ENCODE measurements around the gene EHD4.

Gene EHD4

DNA sequence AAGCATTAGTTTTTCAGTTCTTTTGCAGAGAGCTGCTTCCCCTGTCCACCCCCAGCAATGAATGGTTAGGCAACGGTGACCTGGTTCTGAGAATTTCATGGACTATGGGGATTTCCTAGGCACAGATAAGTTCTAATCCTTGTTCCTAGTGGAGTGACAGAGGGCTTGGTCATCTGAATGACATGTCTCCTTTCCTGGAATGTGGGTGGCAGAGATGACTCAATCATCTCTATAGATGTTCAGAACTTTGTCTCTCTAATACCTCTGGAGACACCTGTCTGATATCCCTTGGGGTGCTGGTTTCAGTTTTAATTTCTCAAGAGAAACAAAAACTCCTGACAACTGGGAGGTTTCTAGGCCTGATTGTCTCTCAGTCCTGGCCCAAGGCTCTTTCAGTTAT lies 38.1 kb upstream of the EHD4 start:
- Histone ChIP-seq H3K4me3 (ENCODE audit: low read depth, low read length) (no peak overlapping the region), H3K9me3 (ENCODE audit: control insufficient read depth, insufficient read depth, low read depth, low read length) (no peaks in the 10 kb centered on the region), H3K27ac (ENCODE audit: extremely low read depth, low read depth, low read length) (no peak overlapping the region), H3K4me1 (ENCODE audit: control insufficient read depth, insufficient read depth, low read length) (no peaks in the 10 kb centered on the region), H3K36me3 (ENCODE audit: control insufficient read depth in 2 of 2, insufficient read depth in 1 of 2, low read length in 2 of 2) (no peaks in the 10 kb centered on the region)
- CTCF ChIA-PET: no interaction called here
- POLR2A ChIA-PET: no interaction called here
- TF ChIP-seq ZNF555 (tag by site-specific recombination; conservative IDR thresholded peaks at IDR 0.05) (no peak), FEZF1 (tag by site-specific recombination; IDR thresholded peaks at IDR 0.05) (no peak), PRDM1 (tag by site-specific recombination; IDR thresholded peaks at IDR 0.05) (no peak), ZNF266 (tag by site-specific recombination; IDR thresholded peaks at IDR 0.05; ENCODE audit: low read depth) (no peak), ZBTB20 (tag by site-specific recombination; IDR thresholded peaks at IDR 0.05) (no peak), ZNF23 (tag by site-specific recombination; IDR thresholded peaks at IDR 0.05; ENCODE audit: borderline replicate concordance) (no peak), ZNF423 (tag by site-specific recombination; IDR thresholded peaks at IDR 0.05) (no peak), ZNF324 (tag by site-specific recombination; IDR thresholded peaks at IDR 0.05) (no peak), ZBTB6 (tag by site-specific recombination; IDR thresholded peaks at IDR 0.05) (no peak), ZNF16 (tag by site-specific recombination; IDR thresholded peaks at IDR 0.05; ENCODE audit: low read depth) (no peak), ZNF2 (tag by site-specific recombination; IDR thresholded peaks at IDR 0.05) (no peak), HOXA7 (CRISPR knock-in tag; IDR thresholded peaks at IDR 0.05; ENCODE audit: borderline replicate concordance) (no peak), ZNF830 (tag by site-specific recombination; IDR thresholded peaks at IDR 0.05; ENCODE audit: low read depth) (no peak), ZNF354C (tag by site-specific recombination; IDR thresholded peaks at IDR 0.05; ENCODE audit: borderline replicate concordance, low read depth) (no peak), ZNF548 (tag by site-specific recombination; IDR thresholded peaks at IDR 0.05) (no peak)

DNA sequence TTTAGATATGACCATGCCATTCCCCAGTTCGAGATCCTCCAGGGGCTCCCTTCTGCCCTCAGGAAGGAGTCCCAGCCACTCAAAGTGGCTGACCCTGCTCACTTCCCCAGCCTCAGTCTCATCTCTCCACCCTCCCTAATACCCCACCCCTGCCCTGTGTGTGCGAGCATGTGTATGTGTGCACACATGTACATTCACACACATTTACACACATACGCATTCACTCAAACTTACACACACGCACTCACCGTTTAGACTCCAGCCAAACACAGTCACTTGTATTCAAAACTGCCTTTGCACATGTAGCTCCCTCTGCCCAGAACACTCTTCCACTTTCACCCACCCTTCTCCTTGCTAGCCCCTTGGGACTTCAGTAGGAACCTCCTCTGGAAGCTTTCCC lies 37.1 kb upstream of the EHD4 start:
- no peaks in the 10 kb centered on the region for H3K36me3 ChIP-seq (ENCODE audit: control insufficient read depth in 2 of 2, insufficient read depth in 1 of 2, low read length in 2 of 2)
- no peak overlapping the region for H3K27ac ChIP-seq (ENCODE audit: extremely low read depth, low read depth, low read length)
- ChIA-PET POLR2A (no interaction called here), CTCF (interaction anchor here (0.6 kb wide), 1 partner anchor 94 kb away, joined by 3 read pairs; no protein-coding TSS in a partner anchor)
- no peak overlapping the region for H3K4me3 ChIP-seq (ENCODE audit: low read depth, low read length)
- H3K4me1 ChIP-seq (ENCODE audit: control insufficient read depth, insufficient read depth, low read length): no peaks in the 10 kb centered on the region
- H3K9me3 ChIP-seq (ENCODE audit: control insufficient read depth, insufficient read depth, low read depth, low read length): no peaks in the 10 kb centered on the region
- TF ChIP-seq, protein P1, sequence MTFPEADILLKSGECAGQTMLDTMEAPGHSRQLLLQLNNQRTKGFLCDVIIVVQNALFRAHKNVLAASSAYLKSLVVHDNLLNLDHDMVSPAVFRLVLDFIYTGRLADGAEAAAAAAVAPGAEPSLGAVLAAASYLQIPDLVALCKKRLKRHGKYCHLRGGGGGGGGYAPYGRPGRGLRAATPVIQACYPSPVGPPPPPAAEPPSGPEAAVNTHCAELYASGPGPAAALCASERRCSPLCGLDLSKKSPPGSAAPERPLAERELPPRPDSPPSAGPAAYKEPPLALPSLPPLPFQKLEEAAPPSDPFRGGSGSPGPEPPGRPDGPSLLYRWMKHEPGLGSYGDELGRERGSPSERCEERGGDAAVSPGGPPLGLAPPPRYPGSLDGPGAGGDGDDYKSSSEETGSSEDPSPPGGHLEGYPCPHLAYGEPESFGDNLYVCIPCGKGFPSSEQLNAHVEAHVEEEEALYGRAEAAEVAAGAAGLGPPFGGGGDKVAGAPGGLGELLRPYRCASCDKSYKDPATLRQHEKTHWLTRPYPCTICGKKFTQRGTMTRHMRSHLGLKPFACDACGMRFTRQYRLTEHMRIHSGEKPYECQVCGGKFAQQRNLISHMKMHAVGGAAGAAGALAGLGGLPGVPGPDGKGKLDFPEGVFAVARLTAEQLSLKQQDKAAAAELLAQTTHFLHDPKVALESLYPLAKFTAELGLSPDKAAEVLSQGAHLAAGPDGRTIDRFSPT (tag by site-specific recombination; IDR thresholded peaks at IDR 0.05): no peak
- TF ChIP-seq MZF1 (tag by site-specific recombination; IDR thresholded peaks at IDR 0.05; ENCODE audit: borderline replicate concordance): no peak
- no peak for TF ChIP-seq ZNF416 (tag by site-specific recombination; IDR thresholded peaks at IDR 0.05)
- TF ChIP-seq SCRT1 (tag by site-specific recombination; IDR thresholded peaks at IDR 0.05; ENCODE audit: borderline replicate concordance): no peak
- no peak for TF ChIP-seq ZNF544 (tag by site-specific recombination; IDR thresholded peaks at IDR 0.05)
- TF ChIP-seq HOXA7 (CRISPR knock-in tag; IDR thresholded peaks at IDR 0.05; ENCODE audit: borderline replicate concordance): no peak
- TF ChIP-seq GLI2 (tag by site-specific recombination; IDR thresholded peaks at IDR 0.05; ENCODE audit: borderline replicate concordance, low read depth): no peak
- TF ChIP-seq ZNF623 (tag by site-specific recombination; IDR thresholded peaks at IDR 0.05): no peak
- no peak for TF ChIP-seq TCF7L2 (IDR thresholded peaks at IDR 0.05; ENCODE audit: borderline replicate concordance, low read depth, low read length)
- no peak for TF ChIP-seq SCRT2 (tag by site-specific recombination; IDR thresholded peaks at IDR 0.05)
- TF ChIP-seq ZNF24 (tag by site-specific recombination; IDR thresholded peaks at IDR 0.05): no peak
- TF ChIP-seq ZNF624 (tag by site-specific recombination; IDR thresholded peaks at IDR 0.05): no peak
- TF ChIP-seq, protein P2, sequence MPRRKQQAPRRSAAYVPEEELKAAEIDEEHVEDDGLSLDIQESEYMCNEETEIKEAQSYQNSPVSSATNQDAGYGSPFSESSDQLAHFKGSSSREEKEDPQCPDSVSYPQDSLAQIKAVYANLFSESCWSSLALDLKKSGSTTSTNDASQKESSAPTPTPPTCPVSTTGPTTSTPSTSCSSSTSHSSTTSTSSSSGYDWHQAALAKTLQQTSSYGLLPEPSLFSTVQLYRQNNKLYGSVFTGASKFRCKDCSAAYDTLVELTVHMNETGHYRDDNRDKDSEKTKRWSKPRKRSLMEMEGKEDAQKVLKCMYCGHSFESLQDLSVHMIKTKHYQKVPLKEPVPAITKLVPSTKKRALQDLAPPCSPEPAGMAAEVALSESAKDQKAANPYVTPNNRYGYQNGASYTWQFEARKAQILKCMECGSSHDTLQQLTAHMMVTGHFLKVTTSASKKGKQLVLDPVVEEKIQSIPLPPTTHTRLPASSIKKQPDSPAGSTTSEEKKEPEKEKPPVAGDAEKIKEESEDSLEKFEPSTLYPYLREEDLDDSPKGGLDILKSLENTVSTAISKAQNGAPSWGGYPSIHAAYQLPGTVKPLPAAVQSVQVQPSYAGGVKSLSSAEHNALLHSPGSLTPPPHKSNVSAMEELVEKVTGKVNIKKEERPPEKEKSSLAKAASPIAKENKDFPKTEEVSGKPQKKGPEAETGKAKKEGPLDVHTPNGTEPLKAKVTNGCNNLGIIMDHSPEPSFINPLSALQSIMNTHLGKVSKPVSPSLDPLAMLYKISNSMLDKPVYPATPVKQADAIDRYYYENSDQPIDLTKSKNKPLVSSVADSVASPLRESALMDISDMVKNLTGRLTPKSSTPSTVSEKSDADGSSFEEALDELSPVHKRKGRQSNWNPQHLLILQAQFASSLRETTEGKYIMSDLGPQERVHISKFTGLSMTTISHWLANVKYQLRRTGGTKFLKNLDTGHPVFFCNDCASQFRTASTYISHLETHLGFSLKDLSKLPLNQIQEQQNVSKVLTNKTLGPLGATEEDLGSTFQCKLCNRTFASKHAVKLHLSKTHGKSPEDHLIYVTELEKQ (tag by site-specific recombination; IDR thresholded peaks at IDR 0.05; ENCODE audit: borderline replicate concordance): no peak
- TF ChIP-seq ZNF629 (tag by site-specific recombination; IDR thresholded peaks at IDR 0.05): no peak
- no peak for TF ChIP-seq ZNF132 (tag by site-specific recombination; IDR thresholded peaks at IDR 0.05; ENCODE audit: borderline replicate concordance)
- no peak for TF ChIP-seq ZNF350 (tag by site-specific recombination; IDR thresholded peaks at IDR 0.05)

All from HEK293 (cell line).